ENCODE data around the gene NTRK3.

Gene NTRK3

GRCh38 chr15:88152672-88153071, 103.9 kb downstream of the NTRK3 start:
- Histone ChIP-seq H3K27ac (ENCODE audit: low read length) (no peak overlapping the region), H3K4me3 (ENCODE audit: low read depth in 1 of 2, low read length in 2 of 2) (no peak overlapping the region), H3K36me3 (ENCODE audit: insufficient read depth, low read length) (no peaks in the 10 kb centered on the region), H3K9ac (ENCODE audit: low read depth, low read length) (no peak overlapping the region), H3K27me3 (ENCODE audit: insufficient read depth, low read length, poor library complexity) (no peaks in the 10 kb centered on the region), H3K9me3 (ENCODE audit: insufficient read depth, low read length, severe bottlenecking) (no peaks in the 10 kb centered on the region), H2AFZ (ENCODE audit: low read depth, low read length) (no peak overlapping the region), H3K4me2 (ENCODE audit: insufficient read depth, low read length) (no peak overlapping the region), H4K20me1 (ENCODE audit: insufficient read depth, low read length) (no peaks in the 10 kb centered on the region), H3K79me2 (ENCODE audit: insufficient read depth, low read length) (no peaks in the 10 kb centered on the region), H3K4me1 (ENCODE audit: insufficient read depth, low read length) (no peaks in the 10 kb centered on the region)
- no peak for ATAC-seq (ENCODE audit: insufficient read depth, low read depth)
- TF ChIP-seq EZH2 (IDR thresholded peaks at IDR 0.05; ENCODE audit: borderline replicate concordance, low read depth, low read length, severe bottlenecking), result no peak
- no peak for TF ChIP-seq CTCF (IDR thresholded peaks at IDR 0.05; ENCODE audit: borderline replicate concordance, extremely low read depth, low read length, poor library complexity, severe bottlenecking)
- no peak for DNase-seq

- no peaks in the 10 kb centered on the region for H3K79me2 ChIP-seq (ENCODE audit: insufficient read depth, low read length)
- H3K4me1 ChIP-seq (ENCODE audit: insufficient read depth, low read length), result no peaks in the 10 kb centered on the region
- no peak overlapping the region for H3K4me2 ChIP-seq (ENCODE audit: insufficient read depth, low read length)
- H3K27ac ChIP-seq (ENCODE audit: low read length), result no peak overlapping the region
- H3K9ac ChIP-seq (ENCODE audit: low read depth, low read length), result no peak overlapping the region
- no peak overlapping the region for H2AFZ ChIP-seq (ENCODE audit: low read depth, low read length)
- TF ChIP-seq EZH2 (IDR thresholded peaks at IDR 0.05; ENCODE audit: borderline replicate concordance, low read depth, low read length, severe bottlenecking) (no peak), CTCF (IDR thresholded peaks at IDR 0.05; ENCODE audit: borderline replicate concordance, extremely low read depth, low read length, poor library complexity, severe bottlenecking) (no peak)
- ATAC-seq (ENCODE audit: insufficient read depth, low read depth) (no peak), DNase-seq (no peak)
- no peak overlapping the region for H3K4me3 ChIP-seq (ENCODE audit: low read depth in 1 of 2, low read length in 2 of 2)
- H3K36me3 ChIP-seq (ENCODE audit: insufficient read depth, low read length), result no peaks in the 10 kb centered on the region
- H3K27me3 ChIP-seq (ENCODE audit: insufficient read depth, low read length, poor library complexity), result no peaks in the 10 kb centered on the region
- no peaks in the 10 kb centered on the region for H4K20me1 ChIP-seq (ENCODE audit: insufficient read depth, low read length)
- H3K9me3 ChIP-seq (ENCODE audit: insufficient read depth, low read length, severe bottlenecking), result no peaks in the 10 kb centered on the region
Observed at GRCh38 chr15:88147760-88148159, 108.8 kb downstream of the NTRK3 start.

GRCh38 chr15:88144921-88145653, 111.5 kb downstream of the NTRK3 start:
- H4K20me1 ChIP-seq (ENCODE audit: insufficient read depth, low read length), result no peaks in the 10 kb centered on the region
- no peaks in the 10 kb centered on the region for H3K27me3 ChIP-seq (ENCODE audit: insufficient read depth, low read length, poor library complexity)
- TF ChIP-seq CTCF (IDR thresholded peaks at IDR 0.05; ENCODE audit: borderline replicate concordance, extremely low read depth, low read length, poor library complexity, severe bottlenecking), result no peak
- no peak for TF ChIP-seq EZH2 (IDR thresholded peaks at IDR 0.05; ENCODE audit: borderline replicate concordance, low read depth, low read length, severe bottlenecking)
- H3K4me2 ChIP-seq (ENCODE audit: insufficient read depth, low read length), result no peak overlapping the region
- H3K4me3 ChIP-seq (ENCODE audit: low read depth in 1 of 2, low read length in 2 of 2), result no peak overlapping the region
- no peak overlapping the region for H2AFZ ChIP-seq (ENCODE audit: low read depth, low read length)
- no peaks in the 10 kb centered on the region for H3K9me3 ChIP-seq (ENCODE audit: insufficient read depth, low read length, severe bottlenecking)
- DNase-seq (no peak), ATAC-seq (ENCODE audit: insufficient read depth, low read depth) (no peak)
- no peaks in the 10 kb centered on the region for H3K36me3 ChIP-seq (ENCODE audit: insufficient read depth, low read length)
- no peaks in the 10 kb centered on the region for H3K4me1 ChIP-seq (ENCODE audit: insufficient read depth, low read length)
- H3K79me2 ChIP-seq (ENCODE audit: insufficient read depth, low read length), result no peaks in the 10 kb centered on the region
- H3K9ac ChIP-seq (ENCODE audit: low read depth, low read length), result no peak overlapping the region
- H3K27ac ChIP-seq (ENCODE audit: low read length), result no peak overlapping the region
